ENCODE data around the gene UCP3. TPM values are rescaled to one million over a fixed set of nuclear protein-coding genes. Genes with fewer than 3 reads are reported as not detected.

UCP3 gene
- total RNA-seq, 1 experiment from 2014 or later, result 1.2 TPM

DNA sequence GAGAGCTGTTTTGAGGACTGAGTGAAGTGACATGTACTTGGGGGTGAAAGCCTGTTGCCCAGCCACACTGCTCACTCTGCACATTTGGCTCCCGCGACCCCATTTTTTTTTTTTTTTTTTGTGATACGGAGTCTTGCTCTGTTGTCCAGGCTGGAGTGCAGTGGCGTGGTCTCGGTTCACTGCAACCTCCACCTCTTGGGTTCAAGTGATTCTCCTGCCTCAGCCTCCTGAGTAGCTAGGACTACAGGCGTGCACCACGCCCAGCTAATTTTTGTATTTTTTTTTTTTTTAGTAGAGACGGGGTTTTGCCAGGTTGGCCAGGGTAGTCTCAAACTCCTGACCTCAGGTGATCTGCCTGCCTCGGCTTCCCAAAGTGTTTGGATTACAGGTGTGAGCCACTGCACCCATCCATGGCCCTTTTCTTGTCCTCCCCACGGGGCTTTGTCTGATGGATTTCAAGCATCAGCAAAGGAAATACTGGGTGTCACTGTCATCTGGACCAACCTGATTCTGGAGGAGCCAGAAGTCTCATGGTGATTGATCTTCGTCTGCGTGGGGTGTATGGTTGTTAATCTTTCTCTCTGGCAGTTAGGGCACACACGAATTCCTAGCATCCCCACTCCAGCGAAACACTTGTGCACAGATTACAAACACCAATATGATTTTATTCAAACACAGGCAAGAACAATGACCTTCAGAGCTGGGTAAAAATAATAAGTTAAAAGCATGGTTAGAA lies 3.4 kb upstream of the UCP3 start:
- H3K9ac ChIP-seq (ENCODE audit: low read length), result no peak overlapping the region
- no peak overlapping the region for H2AFZ ChIP-seq (ENCODE audit: low read length)
- H3K4me2 ChIP-seq (ENCODE audit: low read length), result no peak overlapping the region
- intact Hi-C loops (cut with micrococcal nuclease), result no loop called here
- no peak overlapping the region for H3K4me3 ChIP-seq (ENCODE audit: low read length)
- POLR2A ChIA-PET (ENCODE audit: unreplicated experiment), result no interaction called here
- no peaks in the 10 kb centered on the region for H4K20me1 ChIP-seq (ENCODE audit: low read length)
- no peaks in the 10 kb centered on the region for H3K4me1 ChIP-seq (ENCODE audit: insufficient read depth, low read length)
- no peak overlapping the region for H3K27ac ChIP-seq (ENCODE audit: low read length)
- CTCF ChIA-PET, result no interaction called here
- H3K9me2 ChIP-seq (replicated peaks; ENCODE audit: low read length), result no peaks in the 10 kb centered on the region
- no TSS peak for BruUV-seq (replicated peaks)
- H3K36me3 ChIP-seq (ENCODE audit: low read depth, low read length), result peaks cover 7% of the 10 kb centered on the region; the same call in 1 of the 2 replicates
- TF ChIP-seq CTCF (conservative IDR thresholded peaks at IDR 0.05; ENCODE audit: low read depth, low read length), result no peak
- DNase-seq (no peak), ATAC-seq (no peak)
- no peaks in the 10 kb centered on the region for H3K79me2 ChIP-seq (ENCODE audit: low read length)
- H3K9me3 ChIP-seq (ENCODE audit: low read length), result no peaks in the 10 kb centered on the region
- no peaks in the 10 kb centered on the region for H3K27me3 ChIP-seq (ENCODE audit: low read length)
- no peaks in the 10 kb centered on the region for H3F3A ChIP-seq (ENCODE audit: low read length, unreplicated experiment)

DNA sequence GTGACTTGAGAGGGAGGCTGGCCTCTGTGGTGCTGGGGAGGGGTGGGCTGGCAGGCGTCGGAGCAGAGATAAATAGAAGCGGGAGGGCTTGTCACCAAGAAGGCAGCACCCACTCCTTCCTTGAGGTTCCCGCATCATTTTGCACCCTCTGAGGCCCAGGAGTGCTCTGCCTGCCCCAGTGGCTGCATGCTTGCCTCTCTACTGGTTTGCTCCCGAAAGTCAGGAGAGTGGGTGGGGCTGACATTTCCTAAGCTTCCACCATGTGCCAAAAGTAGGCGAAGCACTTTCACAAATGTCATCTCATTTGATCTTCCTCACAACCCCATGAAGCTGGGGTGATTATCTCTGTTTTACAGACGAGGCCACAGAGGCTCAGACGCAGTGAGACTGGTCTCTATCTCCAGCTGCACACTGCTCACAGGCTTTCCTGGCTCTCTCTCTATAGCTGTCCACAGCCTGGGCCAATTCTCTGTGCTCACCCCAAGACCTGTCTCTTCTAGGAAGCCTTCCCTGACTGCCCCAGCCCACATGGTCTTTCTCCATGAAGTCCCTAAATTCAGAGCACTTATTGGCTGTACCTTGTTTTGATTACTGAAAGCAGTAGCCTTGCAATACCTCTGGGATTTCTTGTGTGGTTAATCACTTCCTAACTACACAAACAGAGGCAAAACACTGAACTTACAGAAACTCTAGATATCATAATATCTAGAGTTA lies 2.6 kb upstream of the UCP3 start:
- H3K27ac ChIP-seq (ENCODE audit: low read length), result no peak overlapping the region
- H3K4me2 ChIP-seq (ENCODE audit: low read length), result no peak overlapping the region
- ATAC-seq (no peak), DNase-seq (no peak)
- TF ChIP-seq CTCF (conservative IDR thresholded peaks at IDR 0.05; ENCODE audit: low read depth, low read length) (no peak), EZH2phosphoT487 (IDR thresholded peaks at IDR 0.05; ENCODE audit: borderline replicate concordance, low read length) (no peak), EZH2 (IDR thresholded peaks at IDR 0.05; ENCODE audit: low read length, unreplicated experiment) (no peak)
- no peak overlapping the region for H3K9ac ChIP-seq (ENCODE audit: low read length)
- H4K20me1 ChIP-seq (ENCODE audit: low read length), result no peaks in the 10 kb centered on the region
- H3K9me2 ChIP-seq (replicated peaks; ENCODE audit: low read length), result no peaks in the 10 kb centered on the region
- no peaks in the 10 kb centered on the region for H3K9me3 ChIP-seq (ENCODE audit: low read length)
- no peak overlapping the region for H3K4me3 ChIP-seq (ENCODE audit: low read length)
- H3F3A ChIP-seq (ENCODE audit: low read length, unreplicated experiment), result no peaks in the 10 kb centered on the region
- H3K4me1 ChIP-seq (ENCODE audit: insufficient read depth, low read length), result no peaks in the 10 kb centered on the region
- ChIA-PET POLR2A (ENCODE audit: unreplicated experiment) (no interaction called here), CTCF (no interaction called here)
- 0 out of 2 replicates have a peak, but pooled peaks cover under 1% of the 10 kb centered on the region for H3K36me3 ChIP-seq (ENCODE audit: low read depth, low read length)
- no peaks in the 10 kb centered on the region for H3K27me3 ChIP-seq (ENCODE audit: low read length)
- BruUV-seq (replicated peaks), result no TSS peak
- intact Hi-C loops (cut with micrococcal nuclease), result no loop called here
- H2AFZ ChIP-seq (ENCODE audit: low read length), result no peak overlapping the region
- H3K79me2 ChIP-seq (ENCODE audit: low read length), result no peaks in the 10 kb centered on the region

All from PC-3 (cell line).